GM12801 (cell line): Measurements from ENCODE around the gene WRAP73.

Source experiments
- CTCF ChIP-seq: IDR thresholded peaks from one replicate; pipeline ENCODE4 v1.5.1; 2011; ENCODE audit warnings: control low read depth; ENCODE audit not compliant: insufficient read length; ENCODE audit errors: extremely low read depth

WRAP73 gene

GRCh38 chr1:3657096-3657475, 7.2 kb upstream of the WRAP73 start:
- TF ChIP-seq CTCF: no peak

GRCh38 chr1:3656450-3657095, 6.7 kb upstream of the WRAP73 start:
- no peak for TF ChIP-seq CTCF

- no peak for TF ChIP-seq CTCF
Measured at GRCh38 chr1:3654549-3655281, 4.8 kb upstream of the WRAP73 start.

GRCh38 chr1:3653286-3653618, 3.3 kb upstream of the WRAP73 start:
- no peak for TF ChIP-seq CTCF

GRCh38 chr1:3652548-3653285, 2.8 kb upstream of the WRAP73 start:
- no peak for TF ChIP-seq CTCF

- no peak for TF ChIP-seq CTCF
Measured at GRCh38 chr1:3651930-3652547, 2.1 kb upstream of the WRAP73 start, which contains the start of gene TP73. Gene TP73, plus strand, starts transcription at chr1:3652516. Its CDS starts 29,850 bp downstream, at chr1:3682366.
